ENCODE results near the gene SLC17A7. TPM values are rescaled to one million over a fixed set of nuclear protein-coding genes. Genes with fewer than 3 reads are reported as not detected.

SLC17A7 gene
- total RNA-seq, 1 donor from 2014 or later, result 0.54 TPM

DNA sequence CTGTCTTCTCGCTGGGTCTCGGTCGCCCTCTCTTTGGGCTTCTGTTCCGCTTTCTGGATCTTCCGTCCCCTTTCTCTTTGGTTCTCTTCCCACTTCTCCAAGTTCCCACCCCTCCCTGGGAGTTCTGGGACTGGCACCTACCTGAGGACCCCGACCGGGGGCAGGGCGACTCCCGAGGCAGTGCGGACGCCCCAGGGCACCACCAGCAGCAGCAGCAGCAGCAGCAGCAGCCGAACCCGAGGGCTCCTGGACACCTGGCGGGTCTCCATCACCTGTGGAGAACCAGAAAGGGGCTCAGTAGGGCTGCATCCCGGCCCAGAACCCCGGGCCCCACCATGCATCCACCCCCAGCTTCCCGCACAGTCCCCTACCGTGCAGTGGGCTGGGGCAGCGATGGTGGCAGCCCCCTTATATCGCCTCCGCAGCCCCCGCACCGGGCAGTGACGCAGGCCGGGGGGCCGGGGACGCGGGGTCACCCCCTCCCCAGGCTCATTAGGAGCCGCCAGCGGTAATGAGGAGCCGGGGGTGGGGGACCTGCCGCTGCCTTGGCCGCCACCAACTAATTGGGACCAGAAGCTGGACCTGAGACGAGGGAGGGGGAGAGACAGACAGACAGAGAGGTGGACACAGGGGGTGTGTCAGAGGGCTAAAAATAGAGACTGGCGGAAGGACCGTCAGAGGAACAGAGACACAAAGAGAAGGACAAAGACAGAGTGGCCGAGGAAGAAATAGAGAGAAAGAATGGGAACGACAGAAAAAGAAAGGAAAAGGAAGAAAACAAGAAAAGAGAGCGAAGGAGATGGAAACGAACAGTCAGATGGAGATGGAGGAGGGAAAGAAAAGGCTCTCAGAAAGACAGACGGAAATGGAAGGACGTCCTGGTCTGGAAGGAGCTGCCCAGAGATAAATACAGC lies 18.0 kb downstream of the SLC17A7 start, which contains the start of gene PTH2:
Gene PTH2, minus strand, starts transcription at position 371 of the 914 bp plus-strand sequence. Its CDS starts 102 bp downstream, at position 269.
- intact Hi-C loops (cut with micrococcal nuclease), result loop anchor here (2.0 kb wide), 2 partner anchors 15 to 31 kb away; no protein-coding TSS in a partner anchor
- no peak for DNase-seq
- H3K27ac Mint-ChIP-seq, result peak within 1 kb of the TSS; percentile 67

DNA sequence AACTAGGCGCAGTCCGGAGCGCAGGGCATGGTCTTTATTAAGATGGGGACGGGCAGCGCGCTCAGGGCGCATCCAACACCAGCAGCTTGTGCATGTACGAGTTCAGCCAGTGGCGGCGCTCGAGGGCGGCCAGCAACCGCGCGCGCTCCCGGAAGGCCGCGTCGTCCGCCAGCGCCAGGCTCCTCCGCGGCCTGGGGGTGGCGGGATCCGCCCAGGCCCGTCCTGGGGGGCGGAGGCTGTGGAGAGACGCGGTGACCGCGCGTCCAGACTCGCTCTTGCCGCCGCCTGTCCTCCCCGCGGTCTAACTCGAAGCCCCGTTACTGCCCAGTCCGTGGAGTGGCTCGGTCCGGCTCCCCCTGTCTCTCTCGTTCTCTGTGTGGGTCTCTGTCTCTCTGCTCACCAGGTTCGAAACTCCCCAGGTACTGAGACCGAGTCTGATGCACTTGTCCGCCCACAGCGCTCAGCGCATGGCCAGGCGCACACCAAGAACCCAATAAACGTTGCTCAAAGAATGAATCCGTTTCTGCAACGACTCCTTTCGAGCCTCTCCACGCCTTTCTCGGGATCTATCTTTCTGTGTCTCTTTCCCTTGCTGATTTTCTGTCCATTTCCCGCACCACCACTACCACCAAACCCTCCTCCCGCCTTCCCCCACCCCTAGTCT lies 18.8 kb downstream of the SLC17A7 start:
- intact Hi-C loops (cut with micrococcal nuclease), result loop anchor here (2.0 kb wide), 2 partner anchors 14 to 30 kb away; no protein-coding TSS in a partner anchor
- Mint-ChIP-seq H3K4me3 (peak overlapping the region; percentile 86), H3K27me3 (peaks cover 88% of the 10 kb centered on the region), H3K36me3 (ENCODE audit: low read depth) (no peaks in the 10 kb centered on the region), H3K4me1 (peaks cover 48% of the 10 kb centered on the region), H3K9me3 (no peaks in the 10 kb centered on the region), H3K27ac (peak overlapping the region; percentile 67)
- peak; percentile 93 for DNase-seq

More for the DNA sequence above, 18.0 kb downstream of the SLC17A7 start, which contains the start of gene PTH2:
- Mint-ChIP-seq H3K36me3 (ENCODE audit: low read depth) (no peaks in the 10 kb centered on the region), H3K9me3 (no peaks in the 10 kb centered on the region), H3K4me1 (peaks cover 55% of the 10 kb centered on the region), H3K4me3 (peak within 1 kb of the TSS; percentile 86), H3K27me3 (peaks cover 89% of the 10 kb centered on the region)

- Mint-ChIP-seq H3K4me1 (peaks cover 43% of the 10 kb centered on the region), H3K4me3 (peak overlapping the region; percentile 62), H3K27ac (no peak overlapping the region), H3K27me3 (peaks cover 85% of the 10 kb centered on the region), H3K9me3 (no peaks in the 10 kb centered on the region), H3K36me3 (ENCODE audit: low read depth) (no peaks in the 10 kb centered on the region)
- DNase-seq, result no peak
- intact Hi-C loops (cut with micrococcal nuclease), result loop anchor here (2.0 kb wide), 3 partner anchors 13 to 29 kb away; no protein-coding TSS in a partner anchor
Measured at GRCh38 chr19:49421878-49422202, 19.5 kb downstream of the SLC17A7 start.

DNA sequence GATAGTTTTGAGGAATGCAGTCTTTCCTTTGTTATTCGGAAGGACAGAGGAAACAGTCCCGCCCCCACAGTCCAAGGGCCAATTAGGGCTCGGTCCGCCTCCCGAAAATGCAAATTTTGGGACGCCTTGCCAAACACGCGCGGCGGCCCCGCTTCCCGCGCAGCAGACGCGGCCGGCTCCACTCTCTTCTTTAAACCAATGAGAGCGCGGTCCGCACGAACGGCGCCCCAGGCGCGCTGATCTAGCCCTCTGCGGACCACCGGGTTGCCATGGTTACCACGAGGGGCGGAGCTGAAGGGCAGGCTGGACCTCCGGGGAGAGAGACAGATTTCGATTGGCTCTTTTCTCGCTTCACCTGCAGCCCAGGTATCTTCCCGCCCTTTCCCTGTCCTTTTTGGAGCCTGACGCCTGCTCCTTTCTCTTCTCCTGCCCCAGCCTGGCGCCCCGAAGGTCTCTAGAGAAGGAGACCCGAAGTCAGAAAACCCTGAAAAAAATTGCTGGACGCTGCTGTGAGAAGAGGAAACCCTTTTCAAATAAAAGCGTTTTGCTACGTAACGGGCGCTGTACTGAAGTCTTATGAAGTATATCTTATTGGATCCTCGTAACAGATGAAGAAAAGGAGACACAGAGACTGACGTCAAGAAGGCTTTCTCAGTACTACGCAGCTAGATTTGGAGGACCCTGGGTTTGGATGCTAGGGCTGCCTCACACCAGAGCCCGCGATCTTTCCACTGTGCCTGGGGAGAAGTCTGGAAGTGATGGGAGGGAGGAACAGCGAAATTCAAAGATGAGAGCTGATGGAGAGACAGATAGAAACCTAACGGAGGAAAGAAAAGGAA lies 20.1 kb downstream of the SLC17A7 start:
- intact Hi-C loops (cut with micrococcal nuclease), result loop anchor here (2.0 kb wide), 1 partner anchor 22 kb away; no protein-coding TSS in a partner anchor
- Mint-ChIP-seq H3K36me3 (ENCODE audit: low read depth) (no peaks in the 10 kb centered on the region), H3K4me1 (peaks cover 38% of the 10 kb centered on the region), H3K9me3 (no peaks in the 10 kb centered on the region), H3K27me3 (peaks cover 83% of the 10 kb centered on the region), H3K27ac (peak overlapping the region; percentile 42), H3K4me3 (peak overlapping the region; percentile 62)
- DNase-seq, result peak; percentile 88

GRCh38 chr19:49420227-49420626 lies 21.1 kb downstream of the SLC17A7 start:
- intact Hi-C loops (cut with micrococcal nuclease), result loop anchor here (2.0 kb wide), 1 partner anchor 23 kb away; no protein-coding TSS in a partner anchor
- no peak for DNase-seq
- Mint-ChIP-seq H3K4me1 (peaks cover 34% of the 10 kb centered on the region), H3K36me3 (ENCODE audit: low read depth) (no peaks in the 10 kb centered on the region), H3K27me3 (peaks cover 75% of the 10 kb centered on the region), H3K9me3 (no peaks in the 10 kb centered on the region), H3K27ac (no peak overlapping the region), H3K4me3 (peak overlapping the region; percentile 14)

DNA sequence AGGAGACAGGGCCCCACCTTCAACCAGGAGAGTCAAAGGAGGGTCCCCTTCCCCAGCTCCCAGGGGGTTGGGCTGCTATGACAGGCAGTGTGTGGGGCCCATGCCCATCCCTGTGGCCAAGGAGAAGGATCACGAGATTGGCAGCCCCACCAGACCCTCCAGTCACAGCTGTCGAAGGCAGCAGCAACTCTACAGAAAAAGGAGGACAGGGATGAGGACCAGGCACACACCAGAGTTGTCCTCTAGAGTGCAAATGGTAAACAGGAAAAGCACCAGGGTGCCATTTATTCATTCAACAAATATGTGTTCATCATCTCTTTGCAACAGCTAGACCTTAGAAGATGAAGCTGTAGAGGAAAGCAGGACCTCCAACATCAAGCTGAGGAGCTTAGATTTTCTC lies 22.2 kb downstream of the SLC17A7 start:
- no peaks in the 10 kb centered on the region for H3K9me3 Mint-ChIP-seq
- intact Hi-C loops (cut with micrococcal nuclease), result no loop called here
- H3K27me3 Mint-ChIP-seq, result peaks cover 65% of the 10 kb centered on the region
- no peaks in the 10 kb centered on the region for H3K36me3 Mint-ChIP-seq (ENCODE audit: low read depth)
- no peak for DNase-seq
- H3K4me3 Mint-ChIP-seq, result no peak overlapping the region
- H3K4me1 Mint-ChIP-seq, result peaks cover 33% of the 10 kb centered on the region
- no peak overlapping the region for H3K27ac Mint-ChIP-seq

GRCh38 chr19:49418511-49418910 lies 22.8 kb downstream of the SLC17A7 start:
- Mint-ChIP-seq H3K4me1 (peaks cover 27% of the 10 kb centered on the region), H3K27ac (no peak overlapping the region), H3K9me3 (no peaks in the 10 kb centered on the region), H3K27me3 (peaks cover 59% of the 10 kb centered on the region), H3K36me3 (ENCODE audit: low read depth) (no peaks in the 10 kb centered on the region), H3K4me3 (no peak overlapping the region)
- intact Hi-C loops (cut with micrococcal nuclease), result no loop called here
- DNase-seq, result no peak

- intact Hi-C loops (cut with micrococcal nuclease), result no loop called here
- no peaks in the 10 kb centered on the region for H3K36me3 Mint-ChIP-seq (ENCODE audit: low read depth)
- no peak for DNase-seq
- no peaks in the 10 kb centered on the region for H3K9me3 Mint-ChIP-seq
- H3K27ac Mint-ChIP-seq, result no peak overlapping the region
- H3K27me3 Mint-ChIP-seq, result peaks cover 49% of the 10 kb centered on the region
- peaks cover 22% of the 10 kb centered on the region for H3K4me1 Mint-ChIP-seq
- H3K4me3 Mint-ChIP-seq, result no peak overlapping the region
Measured at GRCh38 chr19:49417088-49417487, 24.2 kb downstream of the SLC17A7 start.

- H3K4me3 Mint-ChIP-seq, result no peak overlapping the region
- H3K27ac Mint-ChIP-seq, result no peak overlapping the region
- intact Hi-C loops (cut with micrococcal nuclease), result no loop called here
- no peaks in the 10 kb centered on the region for H3K9me3 Mint-ChIP-seq
- peaks cover 37% of the 10 kb centered on the region for H3K27me3 Mint-ChIP-seq
- peaks cover 20% of the 10 kb centered on the region for H3K4me1 Mint-ChIP-seq
- no peaks in the 10 kb centered on the region for H3K36me3 Mint-ChIP-seq (ENCODE audit: low read depth)
- DNase-seq, result no peak
Measured at GRCh38 chr19:49415810-49416200, 25.5 kb downstream of the SLC17A7 start.

- H3K36me3 Mint-ChIP-seq (ENCODE audit: low read depth), result no peaks in the 10 kb centered on the region
- H3K4me3 Mint-ChIP-seq, result no peak overlapping the region
- H3K4me1 Mint-ChIP-seq, result peaks cover 17% of the 10 kb centered on the region
Measured at GRCh38 chr19:49415102-49415809, 26.1 kb downstream of the SLC17A7 start.

DNA sequence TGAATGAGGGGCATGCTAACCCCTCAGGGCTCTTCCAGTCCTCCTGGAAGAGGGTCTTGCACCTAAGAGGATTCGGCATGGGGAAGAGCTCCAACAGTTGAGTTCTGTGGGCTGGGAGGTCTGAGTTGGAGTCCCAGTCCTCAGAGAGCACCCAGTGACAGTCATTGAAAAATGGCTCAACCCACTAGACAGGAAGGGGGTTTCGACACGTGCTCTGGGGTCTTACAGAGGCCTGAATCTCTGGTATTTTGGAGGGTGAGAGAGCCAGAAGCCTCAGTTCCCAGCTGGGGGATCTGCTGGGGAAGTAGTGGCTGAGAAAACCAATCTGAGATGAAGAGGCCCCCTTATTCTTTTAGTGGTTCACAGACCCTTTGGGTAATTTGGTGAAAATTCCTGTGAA lies 27.1 kb downstream of the SLC17A7 start:
- no peak for DNase-seq
- Mint-ChIP-seq H3K27me3 (peaks cover 22% of the 10 kb centered on the region), H3K4me3 (no peak overlapping the region), H3K27ac (no peak overlapping the region), H3K4me1 (peaks cover 24% of the 10 kb centered on the region), H3K36me3 (ENCODE audit: low read depth) (no peaks in the 10 kb centered on the region), H3K9me3 (no peaks in the 10 kb centered on the region)
- intact Hi-C loops (cut with micrococcal nuclease), result no loop called here

More at GRCh38 chr19:49415102-49415809, 26.1 kb downstream of the SLC17A7 start:
- peaks cover 31% of the 10 kb centered on the region for H3K27me3 Mint-ChIP-seq
- intact Hi-C loops (cut with micrococcal nuclease), result no loop called here
- H3K27ac Mint-ChIP-seq, result no peak overlapping the region
- H3K9me3 Mint-ChIP-seq, result no peaks in the 10 kb centered on the region
- no peak for DNase-seq

- DNase-seq, result no peak
- no peaks in the 10 kb centered on the region for H3K36me3 Mint-ChIP-seq (ENCODE audit: low read depth)
- intact Hi-C loops (cut with micrococcal nuclease), result no loop called here
- H3K4me1 Mint-ChIP-seq, result peaks cover 33% of the 10 kb centered on the region
- peaks cover 15% of the 10 kb centered on the region for H3K27me3 Mint-ChIP-seq
- H3K9me3 Mint-ChIP-seq, result no peaks in the 10 kb centered on the region
- no peak overlapping the region for H3K27ac Mint-ChIP-seq
- H3K4me3 Mint-ChIP-seq, result no peak overlapping the region
Measured at GRCh38 chr19:49413348-49413747, 28.0 kb downstream of the SLC17A7 start.
